PC-9 (cell line): Measurements from ENCODE around the gene FUT4.

ENCODE experiments used
- CTCF ChIP-seq: fragments of 200-600 bp; sonication (generic); conservative IDR thresholded peaks from 2 replicates; pipeline ENCODE4 v1.6.1; 2017; ENCODE audit warnings: mixed run types, antibody characterized with exemption, mild to moderate bottlenecking, moderate library complexity
- EZH2 ChIP-seq: fragments of 200-600 bp; sonication (generic); IDR thresholded peaks from 2 replicates; pipeline ENCODE4 v1.8.0; 2017; ENCODE audit warnings: antibody characterized with exemption, low read depth

GRCh38 chr11:94526645-94527438 lies 16.9 kb upstream of the FUT4 start:
- TF ChIP-seq CTCF (no peak), EZH2 (no peak)
